GM18951 (cell line): Measurements from ENCODE around the gene NIT2.

Experiments
- POLR2A ChIP-seq: IDR thresholded peaks from 4 replicates; pipeline ENCODE4 v1.6.1; 2011; ENCODE audit warnings: mild to moderate bottlenecking; ENCODE audit not compliant: insufficient read length, insufficient read depth; ENCODE audit errors: extremely low read depth
- in situ Hi-C: fragments of 300-500 bp; cut with MboI; formaldehyde crosslinking; loops from one replicate; pipeline ENCODE4 v1.12.0; 2022; ENCODE audit warnings: low sequenced_read_pairs, mixed read lengths, inconsistent platforms; ENCODE audit not compliant: unreplicated experiment

NIT2 gene

GRCh38 chr3:100395679-100396431 is 61.3 kb downstream of the NIT2 start:
- no peak for TF ChIP-seq POLR2A
- in situ Hi-C loops = no loop called here

DNA sequence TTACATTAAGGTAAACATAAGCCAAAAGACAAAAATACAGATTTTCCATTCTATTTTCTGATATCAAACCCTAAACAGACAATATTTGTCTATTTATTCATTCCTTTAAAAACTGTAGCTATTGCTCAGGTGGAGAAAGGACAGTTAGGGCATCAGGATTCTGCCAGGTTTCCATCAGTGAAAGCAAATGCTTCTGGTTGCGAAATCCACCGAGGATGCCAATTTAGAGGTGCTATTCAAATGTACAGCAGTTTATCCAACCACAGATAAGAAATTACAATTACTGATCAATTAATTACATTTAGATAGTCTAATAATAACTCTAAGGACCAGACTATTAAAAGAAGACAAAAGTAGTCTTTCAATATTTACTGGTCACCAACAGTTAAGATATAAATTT is 62.4 kb downstream of the NIT2 start:
- TF ChIP-seq POLR2A = no peak
- in situ Hi-C loops = no loop called here

GRCh38 chr3:100399341-100400071 is 64.9 kb downstream of the NIT2 start:
- TF ChIP-seq POLR2A = no peak
- in situ Hi-C loops = no loop called here

- in situ Hi-C loops = no loop called here
- no peak for TF ChIP-seq POLR2A
These were observed 65.8 kb downstream of the NIT2 start for GRCh38 chr3:100400419-100400779.

DNA sequence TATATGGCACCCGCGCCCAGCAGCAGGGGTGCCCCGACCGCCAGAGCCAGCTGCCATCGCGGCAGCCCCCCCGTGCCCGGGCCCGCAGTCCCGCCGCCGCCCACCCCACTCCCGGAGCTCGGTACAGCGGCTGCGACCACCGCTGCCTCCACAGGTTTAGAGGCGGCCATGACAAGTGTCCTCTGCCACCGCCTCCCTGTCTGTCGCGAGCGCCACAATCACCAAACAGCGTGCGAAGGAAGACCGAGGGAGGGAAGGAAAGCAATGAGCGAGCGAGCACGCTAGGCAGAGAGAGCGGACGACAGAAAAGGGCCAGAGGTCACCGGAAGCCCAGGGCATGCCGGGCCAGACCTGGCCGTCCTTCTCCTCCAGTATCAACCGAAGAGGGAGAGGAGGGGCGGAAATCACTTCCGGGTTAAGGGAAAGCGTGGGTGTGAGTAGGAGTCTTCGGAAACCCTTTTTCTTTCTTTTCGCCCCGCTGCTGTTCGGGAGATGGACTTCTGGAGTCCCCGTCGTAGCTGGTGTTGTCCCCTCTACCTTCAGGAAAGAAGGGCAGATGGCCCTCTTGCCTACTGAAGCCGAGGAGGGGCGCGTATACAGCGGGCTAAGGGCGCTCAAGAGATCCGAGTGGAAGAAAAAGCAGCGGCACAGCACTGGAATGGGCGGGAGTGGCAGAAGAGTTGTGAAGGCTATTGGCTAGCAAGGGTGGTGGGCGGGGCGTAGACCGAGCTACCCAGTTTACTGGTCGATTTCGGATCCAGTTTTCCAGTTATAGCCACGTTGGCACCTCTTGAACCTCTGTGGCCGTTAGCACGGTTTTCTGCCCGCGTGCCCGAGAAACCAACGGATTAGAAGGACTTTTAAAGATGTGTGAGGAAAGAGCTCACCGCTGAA is 66.5 kb downstream of the NIT2 start, which contains the start of the genes LNP1 and TOMM70:
LNP1 (plus strand) TSS at position 760 of the 894 bp plus-strand sequence. CDS start 28,191 bp downstream, outside the sequence.
TOMM70 (minus strand) TSS at position 310 of the 894 bp plus-strand sequence; CDS start at position 170, 140 bp downstream.
- in situ Hi-C loops = no loop called here
- TF ChIP-seq POLR2A = peak; percentile 84

DNA sequence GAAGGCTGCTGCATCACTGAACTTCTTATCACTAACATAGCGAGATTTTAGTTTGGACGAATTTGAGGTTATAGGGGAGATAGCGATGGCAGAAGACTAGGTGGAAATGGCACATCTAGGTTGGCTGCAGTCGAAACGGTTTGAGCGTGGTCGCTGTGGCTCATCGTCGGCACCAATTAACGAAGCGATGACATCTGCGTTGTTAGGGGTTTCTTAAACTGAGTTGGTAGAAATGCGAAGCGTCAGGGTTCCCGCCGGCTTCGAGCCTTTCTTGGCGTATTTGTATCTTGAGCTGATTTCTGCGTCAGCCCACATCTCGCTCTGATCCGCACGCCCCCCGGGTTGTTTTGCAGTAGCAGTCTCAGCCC is 67.1 kb downstream of the NIT2 start:
- in situ Hi-C loops = no loop called here
- no peak for TF ChIP-seq POLR2A

GRCh38 chr3:100402256-100402655 is 67.7 kb downstream of the NIT2 start:
- in situ Hi-C loops = no loop called here
- TF ChIP-seq POLR2A = no peak

- no peak for TF ChIP-seq POLR2A
- in situ Hi-C loops = no loop called here
These were observed 68.3 kb downstream of the NIT2 start for GRCh38 chr3:100402891-100403290.

- in situ Hi-C loops = no loop called here
- TF ChIP-seq POLR2A = no peak
These were observed 69.0 kb downstream of the NIT2 start for GRCh38 chr3:100403362-100404249.

DNA sequence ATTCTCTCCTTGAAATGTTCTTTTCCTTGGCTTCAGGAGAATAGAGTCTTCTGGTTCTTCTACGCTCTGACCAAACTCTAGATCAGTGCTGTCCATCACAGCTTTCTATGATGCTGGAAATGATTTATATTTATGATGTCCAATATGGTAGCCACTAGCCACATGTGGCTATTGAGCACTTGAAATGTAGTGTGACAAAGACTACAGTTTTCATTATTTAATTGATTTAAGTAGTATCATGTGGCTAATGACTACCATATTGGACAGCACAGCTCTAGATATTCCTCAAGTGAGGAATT is 69.6 kb downstream of the NIT2 start:
- in situ Hi-C loops = no loop called here
- TF ChIP-seq POLR2A = no peak

DNA sequence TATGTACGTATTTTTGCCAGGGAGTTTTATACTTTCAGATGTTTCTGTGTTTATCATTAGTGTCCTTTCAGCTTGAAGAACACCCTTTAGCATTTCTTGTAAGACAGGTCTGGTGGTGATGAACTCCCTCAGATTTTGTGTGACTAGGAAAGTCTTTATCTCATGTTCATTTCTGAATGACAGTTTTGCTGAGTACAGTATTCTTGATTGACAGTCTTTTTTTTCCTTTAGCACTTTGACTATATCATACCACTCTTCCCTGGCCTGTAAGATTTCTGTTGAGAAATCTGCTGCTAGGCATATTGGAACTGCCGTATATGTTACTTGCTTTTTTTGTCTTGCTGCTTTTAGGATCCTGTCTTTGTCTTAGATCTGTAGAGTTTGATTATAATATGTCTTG is 72.6 kb downstream of the NIT2 start:
- in situ Hi-C loops = no loop called here
- TF ChIP-seq POLR2A = no peak

- in situ Hi-C loops = no loop called here
These were observed 73.5 kb downstream of the NIT2 start for GRCh38 chr3:100407977-100408532.

More at GRCh38 chr3:100407977-100408532, 73.5 kb downstream of the NIT2 start:
- TF ChIP-seq POLR2A = no peak
